ENCODE data around the gene BST1.

GRCh38 chr4:15667006-15667405 is 35.9 kb upstream of the BST1 start:
- TF ChIP-seq CTCF (optimal IDR thresholded peaks at IDR 0.05 in 1 of 3, IDR thresholded peaks at IDR 0.05 in 1 of 3, conservative IDR thresholded peaks at IDR 0.05 in 1 of 3; ENCODE audit: extremely low read depth in 1 of 3, insufficient read depth in 2 of 3, low read length in 3 of 3) (no peak), EZH2 (IDR thresholded peaks at IDR 0.05; ENCODE audit: low read length) (no peak)
